Measurements from ENCODE around the gene MAP3K20. TPM values are rescaled to one million over a fixed set of nuclear protein-coding genes. Genes with fewer than 3 reads are reported as not detected.
"Not testable (repeated sequence)": the region's sequence is repeated elsewhere in the genome, so short reads cannot be mapped to it uniquely, and the experiment has no call there.

Gene MAP3K20
- total and polyA plus RNA-seq, 2 of the 4 experiments (the other 2 are of a cell fraction) = 27.5 to 84.4 TPM

GRCh38 chr2:173207124-173207523 lies 131.5 kb downstream of the MAP3K20 start:
- H2AK9ac ChIP-seq (replicated peaks; ENCODE audit: low read depth, low read length, poor library complexity); H3K4me3 ChIP-seq (ENCODE audit: insufficient read depth, low read depth, low read length); POLR2A ChIA-PET (ENCODE audit: unreplicated experiment); H2BK20ac ChIP-seq (ENCODE audit: low read depth, low read length); H3K23ac ChIP-seq (ENCODE audit: low read depth, low read length); H3K18ac ChIP-seq (ENCODE audit: low read depth, low read length); H3K4me1 ChIP-seq (ENCODE audit: control insufficient read depth, insufficient read depth, low read length); H4K91ac ChIP-seq (ENCODE audit: insufficient read depth, low read depth, low read length); H3K9me1 ChIP-seq (ENCODE audit: insufficient read depth, low read length); H3K79me1 ChIP-seq (ENCODE audit: low read depth in 1 of 2, low read length in 2 of 2); H2AFZ ChIP-seq (replicated peaks; ENCODE audit: low read length, poor library complexity); CTCF ChIA-PET; H2AK5ac ChIP-seq (ENCODE audit: low read depth, low read length); H2BK120ac ChIP-seq (ENCODE audit: low read depth, low read length); intact Hi-C loops (cut with micrococcal nuclease); H3K27ac ChIP-seq (ENCODE audit: insufficient read depth, low read length); BruUV-seq (replicated peaks); H3K27me3 ChIP-seq (ENCODE audit: control insufficient read depth, insufficient read depth, low read length); H2BK5ac ChIP-seq (ENCODE audit: low read depth, low read length, poor library complexity, severe bottlenecking); ATAC-seq (ENCODE audit: low read depth); dilution Hi-C loops (cut with HindIII; ENCODE audit: low sequenced_read_pairs, unreplicated experiment); H3K9me3 ChIP-seq (ENCODE audit: control insufficient read depth, insufficient read depth, low read length); H3K4me2 ChIP-seq (ENCODE audit: low read depth, low read length); H2BK15ac ChIP-seq (ENCODE audit: low read depth, low read length); H3K56ac ChIP-seq (ENCODE audit: extremely low read depth, insufficient read depth, low read length); H4K5ac ChIP-seq (ENCODE audit: low read depth, low read length); H3K9ac ChIP-seq (ENCODE audit: low read depth, low read length); H4K8ac ChIP-seq (ENCODE audit: low read depth in 2 of 2, low read length in 2 of 2); H4K20me1 ChIP-seq (ENCODE audit: insufficient read depth, low read length); H3K4ac ChIP-seq (ENCODE audit: low read depth, low read length); DNase-seq; H3K14ac ChIP-seq (replicated peaks; ENCODE audit: low read depth, low read length); in situ Hi-C loops (cut with MboI; ENCODE audit: low sequenced_read_pairs): not testable (repeated sequence)
- WGBS, 2 experiments (ENCODE audit: extremely low coverage in 2 of 2, insufficient read length in 1 of 2) = 76% methylated on average over 3 of the region's 9 CpGs; no CpG with 5 or more reads in 1 of the 2 experiments
- H3K36me3 ChIP-seq (ENCODE audit: control insufficient read depth, insufficient read depth, low read length) = peaks cover 14% of the 10 kb centered on the region
